Measurements from ENCODE around the gene PTPRG. TPM values are rescaled to one million over a fixed set of nuclear protein-coding genes. Genes with fewer than 3 reads are reported as not detected.

The PTPRG gene
- total and polyA plus RNA-seq, 10 of the 15 experiments (the other 5 are each of a cell fraction or from before 2014, with no cell fraction given), result 0.29 to 20.7 (median 1.4) TPM

- in situ Hi-C loops (cut with MboI), result no loop called here
- DNase-seq (ENCODE audit: low read depth, low spot score) (no peak), FAIRE-seq (no peak), ATAC-seq (no peak)
- RAD21 ChIA-PET (ENCODE audit: unreplicated experiment), result interaction anchor here (0.7 to 1.8 kb wide), 5 partner anchors 14 to 287 kb away, joined by 3 to 5 read pairs (median 4); no protein-coding TSS in a partner anchor
- CTCF ChIA-PET, result interaction anchor here (1.2 kb wide), 1 partner anchor 22 kb away, joined by 3 read pairs; no protein-coding TSS in a partner anchor
- SMC1A ChIA-PET (ENCODE audit: uncharacterized antibody, unreplicated experiment), result interaction anchor here (1.2 to 2.4 kb wide), 3 partner anchors 17 to 34 kb away, joined by 3 to 5 read pairs (median 4); no protein-coding TSS in a partner anchor
- H3K9me3 ChIP-seq (replicated peaks; ENCODE audit: control insufficient read depth, insufficient read depth, low read length), result no peaks in the 10 kb centered on the region
- H2AFZ ChIP-seq (ENCODE audit: control insufficient read depth, low read depth, low read length), result no peak overlapping the region
- BruUV-seq (replicated peaks), result no TSS peak
- no peak overlapping the region for H3K4me2 ChIP-seq (ENCODE audit: control insufficient read depth, insufficient read depth)
- no peak overlapping the region for H3K4me3 ChIP-seq
- intact Hi-C loops (cut with micrococcal nuclease; ENCODE audit: unreplicated experiment), result no loop called here
- H4K20me1 ChIP-seq (ENCODE audit: control insufficient read depth, insufficient read depth), result no peaks in the 10 kb centered on the region
- no peak overlapping the region for H3K27ac ChIP-seq (ENCODE audit: control insufficient read depth, insufficient read depth)
- H3K79me2 ChIP-seq (ENCODE audit: control insufficient read depth, insufficient read depth, low read length), result no peaks in the 10 kb centered on the region
- H3K4me1 ChIP-seq (ENCODE audit: control insufficient read depth, insufficient read depth, low read length), result no peaks in the 10 kb centered on the region
- H3K9ac ChIP-seq (ENCODE audit: control insufficient read depth, insufficient read depth, low read length), result no peak overlapping the region
- POLR2A ChIA-PET, result interaction anchor here (0.6 kb wide), 1 partner anchor 9 kb away, joined by 3 read pairs; no protein-coding TSS in a partner anchor
- WGBS (ENCODE audit: insufficient coverage, insufficient replicate concordance, low lambda C conversion rate, missing lambda C conversion rate), result 64% methylated on average over 9 of the region's 9 CpGs
- H3K36me3 ChIP-seq (ENCODE audit: control insufficient read depth in 2 of 2, insufficient read depth in 2 of 2, low read length in 1 of 2), result no peaks in the 10 kb centered on the region
- H3K27me3 ChIP-seq (replicated peaks in 1 of 2; ENCODE audit: control insufficient read depth in 2 of 2, insufficient read depth in 2 of 2, low read length in 1 of 2), result no peaks in the 10 kb centered on the region; a peak in 1 of 4 replicates
- no peak for TF ChIP-seq CBX5 (IDR thresholded peaks at IDR 0.05; ENCODE audit: low read depth)
- TF ChIP-seq ZNF207 (IDR thresholded peaks at IDR 0.05; ENCODE audit: borderline replicate concordance), result no peak
- TF ChIP-seq BCL3 (IDR thresholded peaks at IDR 0.05; ENCODE audit: borderline replicate concordance, insufficient read depth, low read depth, low read length, poor library complexity, severe bottlenecking), result no peak
- no peak for TF ChIP-seq MXI1 (IDR thresholded peaks at IDR 0.05; ENCODE audit: low read depth, low read length)
- no peak for TF ChIP-seq ZNF592 (IDR thresholded peaks at IDR 0.05)
- no peak for TF ChIP-seq CHD2 (IDR thresholded peaks at IDR 0.05; ENCODE audit: borderline replicate concordance, low read depth, low read length)
- no peak for TF ChIP-seq KDM1A (IDR thresholded peaks at IDR 0.05; ENCODE audit: borderline replicate concordance)
- TF ChIP-seq ZSCAN29 (IDR thresholded peaks at IDR 0.05), result no peak
- TF ChIP-seq PRDM15 (CRISPR knock-in tag; IDR thresholded peaks at IDR 0.05), result no peak
- no peak for TF ChIP-seq CHD1 (IDR thresholded peaks at IDR 0.05; ENCODE audit: low read depth, low read length)
- no peak for TF ChIP-seq NRF1 (conservative IDR thresholded peaks at IDR 0.05; ENCODE audit: low read depth, low read length)
- TF ChIP-seq BHLHE40 (IDR thresholded peaks at IDR 0.05; ENCODE audit: borderline replicate concordance in 1 of 2, low read depth in 2 of 2, low read length in 1 of 2), result no peak
- TF ChIP-seq ASH2L (IDR thresholded peaks at IDR 0.05; ENCODE audit: borderline replicate concordance, low read depth), result no peak
- no peak for TF ChIP-seq CREM (IDR thresholded peaks at IDR 0.05; ENCODE audit: low read depth)
Measured at GRCh38 chr3:61899700-61900462, 338.5 kb downstream of the PTPRG start.
